Measurements from ENCODE around the gene HTRA2.

GRCh38 chr2:74507145-74507925, 22.4 kb upstream of the HTRA2 start, which contains the start of gene PCGF1:
- TF ChIP-seq POLR2A (IDR thresholded peaks at IDR 0.05; ENCODE audit: extremely low read depth, insufficient read length) (peak; percentile 54), CTCF (IDR thresholded peaks at IDR 0.05; ENCODE audit: low read depth, low read length) (peak; percentile 70), MAX (IDR thresholded peaks at IDR 0.05; ENCODE audit: low read depth, low read length) (peak; percentile 93)
